ENCODE measurements around the gene ABHD17C. TPM values are rescaled to one million over a fixed set of nuclear protein-coding genes. Genes with fewer than 3 reads are reported as not detected.

Gene ABHD17C
- total RNA-seq, 3 donors from 2014 or later = 1.3 to 5.2 (median 5.1) TPM

DNA sequence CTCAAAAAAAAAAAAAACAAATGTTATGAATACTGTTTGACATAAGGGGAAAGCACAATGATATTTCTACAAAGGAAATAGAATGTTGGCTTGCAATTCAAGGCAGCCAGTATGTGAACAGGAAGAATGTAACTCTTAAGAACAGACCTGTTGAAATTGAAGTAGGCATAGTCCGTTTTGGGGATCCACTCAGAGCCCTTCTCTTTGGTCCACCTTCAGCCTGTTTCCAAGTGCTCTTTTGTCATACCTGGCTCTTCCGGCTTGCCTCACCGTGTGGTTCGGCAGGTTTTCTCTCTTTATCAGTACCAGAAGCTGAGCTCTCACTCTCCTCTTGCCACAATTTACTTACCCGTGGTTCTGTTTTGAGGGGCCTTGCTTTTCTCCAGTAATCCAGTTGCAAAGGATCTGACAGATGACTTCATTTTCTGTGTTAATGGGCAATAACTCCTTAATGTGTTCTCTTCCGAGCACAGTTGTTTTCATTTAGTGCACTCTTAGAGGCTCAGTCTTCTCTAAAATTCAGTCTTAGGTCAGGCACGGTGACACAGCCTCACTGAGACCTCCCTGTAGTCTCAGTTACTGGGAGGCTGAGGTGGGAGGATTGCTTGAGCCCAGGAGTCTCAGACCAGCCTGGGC is 6.7 kb downstream of the ABHD17C start:
- TF ChIP-seq POLR2A (IDR thresholded peaks at IDR 0.05) (no peak), POLR2AphosphoS5 (IDR thresholded peaks at IDR 0.05) (no peak), CTCF (IDR thresholded peaks at IDR 0.05) (no peak)
- H3K4me3 ChIP-seq = no peak overlapping the region
- DNase-seq (ENCODE audit: low spot score in 2 of 2) = no peak
- H3K9me3 ChIP-seq = no peaks in the 10 kb centered on the region
- peak overlapping the region in 1 of 2 donors; percentile 38 for H3K27ac ChIP-seq
- no peaks in the 10 kb centered on the region for H3K36me3 ChIP-seq
- H3K27me3 ChIP-seq = no peaks in the 10 kb centered on the region
- no peaks in the 10 kb centered on the region for H3K4me1 ChIP-seq
- intact Hi-C loops (cut with DNase I; ENCODE audit: low total_unique reads) = no loop called here

DNA sequence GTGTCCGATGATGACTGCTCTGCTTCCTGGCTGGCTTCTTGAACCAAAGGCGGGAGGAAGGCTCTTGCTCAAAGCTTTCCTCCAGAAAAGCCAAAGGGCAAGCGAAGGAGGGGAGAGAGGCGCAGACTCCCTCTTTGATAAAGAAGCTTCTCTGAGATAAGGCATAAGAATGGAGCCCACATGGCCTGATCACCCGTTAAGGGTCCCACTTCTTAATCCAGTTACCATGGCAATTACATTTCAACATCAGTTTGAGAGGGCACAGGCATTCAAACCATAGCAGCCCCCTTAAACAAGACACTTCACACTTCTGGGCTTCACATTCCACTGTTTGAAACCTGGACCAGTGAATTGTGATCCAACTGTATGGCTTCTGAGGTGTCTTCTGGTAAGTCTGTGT is 8.0 kb downstream of the ABHD17C start:
- intact Hi-C loops (cut with DNase I; ENCODE audit: low total_unique reads) = no loop called here
- Histone ChIP-seq H3K4me1 (no peaks in the 10 kb centered on the region), H3K27me3 (no peaks in the 10 kb centered on the region), H3K36me3 (no peaks in the 10 kb centered on the region), H3K9me3 (no peaks in the 10 kb centered on the region), H3K4me3 (no peak overlapping the region), H3K27ac (no peak overlapping the region)
- no peak for DNase-seq (ENCODE audit: low spot score in 2 of 2)
- TF ChIP-seq CTCF (IDR thresholded peaks at IDR 0.05) = no peak
- no peak for TF ChIP-seq POLR2AphosphoS5 (IDR thresholded peaks at IDR 0.05)
- TF ChIP-seq POLR2A (IDR thresholded peaks at IDR 0.05) = no peak

DNA sequence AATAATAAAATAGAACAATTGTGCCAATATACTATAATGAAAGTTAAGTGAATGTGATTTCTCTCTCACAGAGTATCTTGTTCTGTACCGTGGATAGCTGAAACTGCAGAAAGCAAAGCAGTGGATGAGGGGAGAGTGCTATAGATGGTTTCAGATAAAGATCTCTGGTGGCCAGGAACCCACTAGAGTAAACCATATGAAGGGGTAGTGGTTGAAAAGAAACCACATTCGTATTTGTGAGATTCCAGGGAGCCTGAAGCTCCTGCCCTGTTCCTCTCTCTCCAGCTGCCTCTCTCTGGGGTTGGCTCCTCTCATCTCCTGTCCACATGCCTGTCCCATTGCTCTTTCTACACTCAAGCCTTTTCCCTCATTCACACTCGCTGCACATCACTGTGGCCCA is 8.9 kb downstream of the ABHD17C start:
- TF ChIP-seq CTCF (IDR thresholded peaks at IDR 0.05) (no peak), POLR2A (IDR thresholded peaks at IDR 0.05) (no peak), POLR2AphosphoS5 (IDR thresholded peaks at IDR 0.05) (no peak)
- intact Hi-C loops (cut with DNase I; ENCODE audit: low total_unique reads) = no loop called here
- Histone ChIP-seq H3K9me3 (no peaks in the 10 kb centered on the region), H3K4me3 (no peak overlapping the region), H3K27me3 (no peaks in the 10 kb centered on the region), H3K36me3 (no peaks in the 10 kb centered on the region), H3K27ac (no peak overlapping the region), H3K4me1 (no peaks in the 10 kb centered on the region)
- DNase-seq (ENCODE audit: low spot score in 2 of 2) = no peak

- H3K27me3 ChIP-seq = no peaks in the 10 kb centered on the region
- intact Hi-C loops (cut with DNase I; ENCODE audit: low total_unique reads) = no loop called here
- no peaks in the 10 kb centered on the region for H3K9me3 ChIP-seq
- H3K36me3 ChIP-seq = no peaks in the 10 kb centered on the region
- no peaks in the 10 kb centered on the region for H3K4me1 ChIP-seq
- DNase-seq (ENCODE audit: low spot score in 2 of 2) = no peak
- TF ChIP-seq CTCF (IDR thresholded peaks at IDR 0.05) = no peak
- no peak for TF ChIP-seq POLR2A (IDR thresholded peaks at IDR 0.05)
- no peak for TF ChIP-seq POLR2AphosphoS5 (IDR thresholded peaks at IDR 0.05)
- no peak overlapping the region for H3K27ac ChIP-seq
- H3K4me3 ChIP-seq = no peak overlapping the region
Measured at GRCh38 chr15:80706161-80706560, 11.1 kb downstream of the ABHD17C start.

DNA sequence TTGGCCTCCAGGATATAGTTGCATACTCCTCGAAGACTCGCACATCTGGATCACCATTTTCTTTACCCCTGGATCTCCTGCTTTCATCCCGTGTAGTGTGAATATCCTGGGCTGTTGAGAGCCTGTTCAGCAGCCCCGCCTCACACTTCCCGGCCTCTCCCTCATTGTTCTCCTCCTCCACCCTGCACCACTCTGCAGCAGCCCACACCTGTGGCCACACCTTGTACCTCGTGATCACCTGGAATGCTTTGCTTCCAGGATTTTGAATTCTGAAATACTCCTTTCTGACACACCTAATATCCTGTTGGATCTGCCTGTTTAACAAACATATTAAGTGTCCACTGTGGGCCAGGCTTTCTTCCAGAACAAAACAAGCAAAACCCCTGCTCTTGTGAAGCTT is 14.4 kb downstream of the ABHD17C start:
- no peaks in the 10 kb centered on the region for H3K9me3 ChIP-seq
- intact Hi-C loops (cut with DNase I; ENCODE audit: low total_unique reads) = no loop called here
- no peak overlapping the region for H3K27ac ChIP-seq
- no peaks in the 10 kb centered on the region for H3K4me1 ChIP-seq
- no peaks in the 10 kb centered on the region for H3K27me3 ChIP-seq
- DNase-seq (ENCODE audit: low spot score in 2 of 2) = no peak
- H3K36me3 ChIP-seq = no peaks in the 10 kb centered on the region
- TF ChIP-seq POLR2AphosphoS5 (IDR thresholded peaks at IDR 0.05) (no peak), POLR2A (IDR thresholded peaks at IDR 0.05) (no peak), CTCF (IDR thresholded peaks at IDR 0.05) (no peak)
- H3K4me3 ChIP-seq = no peak overlapping the region
